Measurements from ENCODE around the gene SOX18.
A peak's percentile ranks its signal among the peaks of the same experiment; 100 is the strongest.

SOX18 gene

GRCh38 chr20:64041040-64041780, 8.2 kb downstream of the SOX18 start:
- TF ChIP-seq FOXM1 (IDR thresholded peaks at IDR 0.05; ENCODE audit: borderline replicate concordance, low read depth) = no peak
- TF ChIP-seq CREB1 (IDR thresholded peaks at IDR 0.05; ENCODE audit: low read depth) = no peak
- TF ChIP-seq, protein P1, sequence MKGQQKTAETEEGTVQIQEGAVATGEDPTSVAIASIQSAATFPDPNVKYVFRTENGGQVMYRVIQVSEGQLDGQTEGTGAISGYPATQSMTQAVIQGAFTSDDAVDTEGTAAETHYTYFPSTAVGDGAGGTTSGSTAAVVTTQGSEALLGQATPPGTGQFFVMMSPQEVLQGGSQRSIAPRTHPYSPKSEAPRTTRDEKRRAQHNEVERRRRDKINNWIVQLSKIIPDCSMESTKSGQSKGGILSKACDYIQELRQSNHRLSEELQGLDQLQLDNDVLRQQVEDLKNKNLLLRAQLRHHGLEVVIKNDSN (IDR thresholded peaks at IDR 0.05) = no peak
- TF ChIP-seq TAF1 (IDR thresholded peaks at IDR 0.05; ENCODE audit: low read depth) = no peak
- no peak for TF ChIP-seq TEAD4 (IDR thresholded peaks at IDR 0.05)

- no peak for TF ChIP-seq TAF1 (IDR thresholded peaks at IDR 0.05; ENCODE audit: low read depth)
- TF ChIP-seq NFIC (IDR thresholded peaks at IDR 0.05) = no peak
- no peak for TF ChIP-seq EGR1 (IDR thresholded peaks at IDR 0.05)
- TF ChIP-seq CEBPB (IDR thresholded peaks at IDR 0.05) = no peak
- TF ChIP-seq FOXM1 (IDR thresholded peaks at IDR 0.05; ENCODE audit: borderline replicate concordance, low read depth) = no peak
- no peak for TF ChIP-seq TEAD4 (IDR thresholded peaks at IDR 0.05)
- TF ChIP-seq, protein P2, sequence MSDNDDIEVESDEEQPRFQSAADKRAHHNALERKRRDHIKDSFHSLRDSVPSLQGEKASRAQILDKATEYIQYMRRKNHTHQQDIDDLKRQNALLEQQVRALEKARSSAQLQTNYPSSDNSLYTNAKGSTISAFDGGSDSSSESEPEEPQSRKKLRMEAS (IDR thresholded peaks at IDR 0.05) = no peak
- no peak for TF ChIP-seq EP300 (IDR thresholded peaks at IDR 0.05; ENCODE audit: borderline replicate concordance)
These were observed 9.0 kb downstream of the SOX18 start for GRCh38 chr20:64040231-64041039.

GRCh38 chr20:64039293-64040160, 9.9 kb downstream of the SOX18 start:
- TF ChIP-seq YY1 (IDR thresholded peaks at IDR 0.05; ENCODE audit: low read depth) (no peak), TEAD4 (IDR thresholded peaks at IDR 0.05) (no peak), CEBPB (IDR thresholded peaks at IDR 0.05) (no peak), TAF1 (IDR thresholded peaks at IDR 0.05; ENCODE audit: low read depth) (no peak), ZBTB7A (IDR thresholded peaks at IDR 0.05; ENCODE audit: low read depth) (no peak), FOXM1 (IDR thresholded peaks at IDR 0.05; ENCODE audit: borderline replicate concordance, low read depth) (no peak), RAD21 (IDR thresholded peaks at IDR 0.05; ENCODE audit: low read depth) (no peak), NFIC (IDR thresholded peaks at IDR 0.05) (no peak), CREB1 (IDR thresholded peaks at IDR 0.05; ENCODE audit: low read depth) (no peak), TCF12 (IDR thresholded peaks at IDR 0.05; ENCODE audit: low read depth) (no peak), EP300 (IDR thresholded peaks at IDR 0.05; ENCODE audit: borderline replicate concordance) (no peak)
- TF ChIP-seq, protein P1 (IDR thresholded peaks at IDR 0.05) = no peak
- TF ChIP-seq, protein P3, sequence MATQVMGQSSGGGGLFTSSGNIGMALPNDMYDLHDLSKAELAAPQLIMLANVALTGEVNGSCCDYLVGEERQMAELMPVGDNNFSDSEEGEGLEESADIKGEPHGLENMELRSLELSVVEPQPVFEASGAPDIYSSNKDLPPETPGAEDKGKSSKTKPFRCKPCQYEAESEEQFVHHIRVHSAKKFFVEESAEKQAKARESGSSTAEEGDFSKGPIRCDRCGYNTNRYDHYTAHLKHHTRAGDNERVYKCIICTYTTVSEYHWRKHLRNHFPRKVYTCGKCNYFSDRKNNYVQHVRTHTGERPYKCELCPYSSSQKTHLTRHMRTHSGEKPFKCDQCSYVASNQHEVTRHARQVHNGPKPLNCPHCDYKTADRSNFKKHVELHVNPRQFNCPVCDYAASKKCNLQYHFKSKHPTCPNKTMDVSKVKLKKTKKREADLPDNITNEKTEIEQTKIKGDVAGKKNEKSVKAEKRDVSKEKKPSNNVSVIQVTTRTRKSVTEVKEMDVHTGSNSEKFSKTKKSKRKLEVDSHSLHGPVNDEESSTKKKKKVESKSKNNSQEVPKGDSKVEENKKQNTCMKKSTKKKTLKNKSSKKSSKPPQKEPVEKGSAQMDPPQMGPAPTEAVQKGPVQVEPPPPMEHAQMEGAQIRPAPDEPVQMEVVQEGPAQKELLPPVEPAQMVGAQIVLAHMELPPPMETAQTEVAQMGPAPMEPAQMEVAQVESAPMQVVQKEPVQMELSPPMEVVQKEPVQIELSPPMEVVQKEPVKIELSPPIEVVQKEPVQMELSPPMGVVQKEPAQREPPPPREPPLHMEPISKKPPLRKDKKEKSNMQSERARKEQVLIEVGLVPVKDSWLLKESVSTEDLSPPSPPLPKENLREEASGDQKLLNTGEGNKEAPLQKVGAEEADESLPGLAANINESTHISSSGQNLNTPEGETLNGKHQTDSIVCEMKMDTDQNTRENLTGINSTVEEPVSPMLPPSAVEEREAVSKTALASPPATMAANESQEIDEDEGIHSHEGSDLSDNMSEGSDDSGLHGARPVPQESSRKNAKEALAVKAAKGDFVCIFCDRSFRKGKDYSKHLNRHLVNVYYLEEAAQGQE (IDR thresholded peaks at IDR 0.05; ENCODE audit: low read depth) = no peak
- TF ChIP-seq, protein P2 (IDR thresholded peaks at IDR 0.05) = no peak

DNA sequence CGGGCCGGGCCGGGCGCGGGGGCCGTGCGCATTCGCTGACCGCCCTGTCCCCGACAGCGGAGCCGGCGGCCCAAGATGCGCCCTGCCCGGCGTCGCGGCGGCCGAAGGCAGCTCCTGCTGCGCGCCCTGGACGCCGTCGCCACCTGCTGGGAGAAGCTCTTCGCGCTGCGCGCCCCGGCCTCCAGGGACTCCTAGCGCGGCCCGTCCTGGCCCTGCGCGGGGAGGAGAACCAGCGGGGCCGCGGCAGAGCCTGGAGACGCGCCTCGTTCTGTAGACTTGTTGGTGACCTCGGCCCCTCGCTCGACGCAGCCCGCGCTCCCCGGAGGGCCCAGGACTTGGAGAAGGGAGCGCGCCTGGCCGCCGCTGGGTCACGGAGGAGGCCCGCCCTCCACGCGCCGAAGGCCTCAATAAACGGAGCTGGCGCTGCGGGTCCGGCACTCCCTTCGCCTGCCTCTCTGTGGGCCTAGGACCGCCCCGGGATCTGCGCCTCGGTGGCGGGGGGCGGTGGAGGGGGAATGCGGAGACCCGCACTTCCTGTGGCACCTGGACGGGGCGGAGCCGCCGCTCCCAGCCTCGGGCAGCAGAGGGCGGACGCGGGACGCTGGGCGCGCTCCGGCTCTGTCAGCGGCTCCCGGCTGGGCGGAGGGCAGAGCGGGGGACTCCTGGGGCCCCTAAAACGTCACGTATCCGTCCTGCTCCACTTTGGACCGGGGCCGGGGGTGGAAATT, 10.7 kb downstream of the SOX18 start:
- TF ChIP-seq NFIC (IDR thresholded peaks at IDR 0.05) (no peak), RAD21 (IDR thresholded peaks at IDR 0.05; ENCODE audit: low read depth) (peak; percentile 69), TEAD4 (IDR thresholded peaks at IDR 0.05) (no peak), FOXM1 (IDR thresholded peaks at IDR 0.05; ENCODE audit: borderline replicate concordance, low read depth) (no peak), TAF1 (IDR thresholded peaks at IDR 0.05; ENCODE audit: low read depth) (no peak), TCF12 (IDR thresholded peaks at IDR 0.05; ENCODE audit: low read depth) (peak; percentile 46; the same call in 1 of the 2 replicates), CEBPB (IDR thresholded peaks at IDR 0.05) (no peak), ZBTB7A (IDR thresholded peaks at IDR 0.05; ENCODE audit: low read depth) (peak; percentile 91), EGR1 (IDR thresholded peaks at IDR 0.05) (no peak), CREB1 (IDR thresholded peaks at IDR 0.05; ENCODE audit: low read depth) (no peak), YY1 (IDR thresholded peaks at IDR 0.05; ENCODE audit: low read depth) (0 out of 2 replicates have a peak, but pooled peaks have one; percentile 35), EP300 (IDR thresholded peaks at IDR 0.05; ENCODE audit: borderline replicate concordance) (no peak)
- TF ChIP-seq, protein P3 (IDR thresholded peaks at IDR 0.05; ENCODE audit: low read depth) = no peak
- TF ChIP-seq, protein P2 (IDR thresholded peaks at IDR 0.05) = peak; percentile 63
- TF ChIP-seq, protein P1 (IDR thresholded peaks at IDR 0.05) = no peak

Data from Ishikawa (cell line).